Subcutaneous preadipocyte (primary cell): ENCODE data around the gene EIF4E. TPM values are rescaled to one million over a fixed set of nuclear protein-coding genes. Genes with fewer than 3 reads are reported as not detected.

ENCODE experiments used
- small RNA-seq: library from RNA; depleted of rRNA; stranded (forward); fragments of <200 nt; gene quantifications from one replicate; pipeline ENCODE3, GENCODE V24; 2012
- total RNA-seq: library from RNA; depleted of rRNA; stranded (reverse); fragments of >200 nt; gene quantifications from 2 replicates; pipeline ENCODE4 v1.2.3, GENCODE V29; 2012

EIF4E gene, protein sequence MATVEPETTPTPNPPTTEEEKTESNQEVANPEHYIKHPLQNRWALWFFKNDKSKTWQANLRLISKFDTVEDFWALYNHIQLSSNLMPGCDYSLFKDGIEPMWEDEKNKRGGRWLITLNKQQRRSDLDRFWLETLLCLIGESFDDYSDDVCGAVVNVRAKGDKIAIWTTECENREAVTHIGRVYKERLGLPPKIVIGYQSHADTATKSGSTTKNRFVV
- 148 and 186 TPM in 2 replicates for total RNA-seq

DNA sequence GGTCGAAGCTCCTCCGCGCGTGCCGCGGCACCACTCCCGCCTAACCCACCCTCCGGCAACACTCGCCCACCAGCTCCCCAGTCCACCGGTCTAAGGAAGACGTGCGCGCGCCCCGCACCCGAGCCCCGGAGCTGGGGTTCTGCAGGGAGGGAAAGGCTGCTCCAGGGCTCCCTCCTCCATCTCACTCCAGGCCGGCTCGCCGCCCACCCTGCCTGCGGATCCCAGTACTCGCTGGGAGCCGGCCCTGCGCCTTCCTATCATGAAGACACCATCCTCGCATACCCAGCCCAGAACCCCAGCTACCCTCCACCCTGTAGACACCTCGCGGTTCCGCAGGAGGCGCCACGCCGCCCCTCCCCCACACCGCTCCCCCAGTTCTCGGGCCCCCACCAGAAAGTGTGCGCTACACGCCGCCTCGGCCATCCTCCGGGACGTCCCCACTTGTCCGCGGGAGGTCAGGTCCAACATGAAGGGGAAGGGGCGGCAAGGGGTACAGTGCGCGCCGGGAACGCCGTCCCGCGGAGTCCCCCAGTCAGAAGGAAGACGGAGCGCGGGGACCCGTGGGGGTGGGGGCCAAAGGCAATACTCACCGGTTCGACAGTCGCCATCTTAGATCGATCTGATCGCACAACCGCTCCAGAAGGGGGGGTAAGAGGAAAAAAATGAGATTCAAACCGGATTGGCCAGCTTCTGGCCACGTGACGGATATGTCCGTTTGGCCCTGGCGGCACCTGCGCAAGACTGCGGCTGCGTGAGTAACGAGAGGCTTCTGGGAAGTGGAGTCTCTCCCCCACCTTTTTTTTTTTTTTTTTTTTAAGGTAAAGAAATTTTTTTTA is at the start of gene EIF4E:
Gene EIF4E, minus strand, starts transcription at position 629 of the 836 bp plus-strand sequence. Its CDS starts 21 bp downstream, at position 608.

Small RNA genes within 50 kb of the gene (small RNA-seq; reads per million reads assigned to genes)
- gene RNU7-149P (not detected), gene TBCAP3 (not detected)

Other genes starting within 250 kb of the EIF4E start
- 61.0 and 66.3 TPM in 2 replicates for gene METAP1, start 66.6 kb upstream of the EIF4E start, total RNA-seq
- 139 and 190 TPM in 2 replicates for gene ADH5, start 159.7 kb upstream of the EIF4E start, total RNA-seq
- gene ADH4, start 215.2 kb upstream of the EIF4E start, total RNA-seq: not detected in 2 replicates